Tibial nerve (tissue), 3 donors: Measurements from ENCODE around the gene CHSY3.

Source experiments
- POLR2A ChIP-seq, 2 donors: fragments of 450-650 bp; IDR thresholded peaks; one replicate each; pipeline ENCODE4 v1.6.1; 2017; ENCODE audit warnings: antibody characterized with exemption in 2 of 2, mild to moderate bottlenecking in 2 of 2, moderate library complexity in 2 of 2
- TF ChIP-seq, protein P1 (sequence below), 5 experiments: fragments of 200-600 bp in 3 of 5; fragments of 450-650 bp in 2 of 5; sonication (generic) in 3 of 5; IDR thresholded peaks; one replicate each; pipeline ENCODE4 v1.5.1; 2016 to 2019; ENCODE audit warnings: antibody characterized with exemption in 5 of 5, mild to moderate bottlenecking in 3 of 5, moderate library complexity in 2 of 5

DNA sequence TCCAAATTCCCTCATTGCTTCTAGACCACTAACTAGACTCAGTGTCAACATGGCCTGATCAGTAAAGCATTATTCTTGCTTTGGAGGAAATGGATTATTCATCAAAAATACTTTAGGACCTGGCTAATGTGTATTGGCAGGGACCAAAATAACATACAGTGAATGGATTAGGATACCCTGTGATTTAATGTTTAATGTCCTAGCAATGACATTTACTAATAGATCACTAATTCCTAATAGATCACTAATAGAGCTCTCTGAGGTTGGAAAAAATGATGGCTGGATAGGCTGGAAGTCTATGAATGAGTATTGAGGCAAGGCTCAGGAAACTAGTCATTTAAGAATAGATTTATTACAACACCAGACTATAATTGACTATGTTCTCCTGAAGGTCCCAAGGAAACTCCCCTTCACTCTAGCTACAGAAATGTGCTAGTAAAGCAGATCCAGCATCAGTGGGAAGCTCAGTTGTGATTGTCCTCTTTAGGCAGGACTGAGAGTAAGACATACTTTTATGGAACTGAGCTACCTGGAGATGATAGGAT, 46.1 kb upstream of the CHSY3 start:
- TF ChIP-seq, protein P1, sequence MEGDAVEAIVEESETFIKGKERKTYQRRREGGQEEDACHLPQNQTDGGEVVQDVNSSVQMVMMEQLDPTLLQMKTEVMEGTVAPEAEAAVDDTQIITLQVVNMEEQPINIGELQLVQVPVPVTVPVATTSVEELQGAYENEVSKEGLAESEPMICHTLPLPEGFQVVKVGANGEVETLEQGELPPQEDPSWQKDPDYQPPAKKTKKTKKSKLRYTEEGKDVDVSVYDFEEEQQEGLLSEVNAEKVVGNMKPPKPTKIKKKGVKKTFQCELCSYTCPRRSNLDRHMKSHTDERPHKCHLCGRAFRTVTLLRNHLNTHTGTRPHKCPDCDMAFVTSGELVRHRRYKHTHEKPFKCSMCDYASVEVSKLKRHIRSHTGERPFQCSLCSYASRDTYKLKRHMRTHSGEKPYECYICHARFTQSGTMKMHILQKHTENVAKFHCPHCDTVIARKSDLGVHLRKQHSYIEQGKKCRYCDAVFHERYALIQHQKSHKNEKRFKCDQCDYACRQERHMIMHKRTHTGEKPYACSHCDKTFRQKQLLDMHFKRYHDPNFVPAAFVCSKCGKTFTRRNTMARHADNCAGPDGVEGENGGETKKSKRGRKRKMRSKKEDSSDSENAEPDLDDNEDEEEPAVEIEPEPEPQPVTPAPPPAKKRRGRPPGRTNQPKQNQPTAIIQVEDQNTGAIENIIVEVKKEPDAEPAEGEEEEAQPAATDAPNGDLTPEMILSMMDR (IDR thresholded peaks at IDR 0.05), result no peak
- TF ChIP-seq POLR2A (IDR thresholded peaks at IDR 0.05), result no peak
